Bone marrow (tissue), 2 donors: ENCODE data around the gene HACD3.
"Not testable (repeated sequence)": the region's sequence is repeated elsewhere in the genome, so short reads cannot be mapped to it uniquely, and the experiment has no call there.

Source experiments
- DNase-seq, 2 donors: peaks; one replicate each; lab custom pipeline; 2025; lab: John Stamatoyannopoulos, UW

HACD3 gene

DNA sequence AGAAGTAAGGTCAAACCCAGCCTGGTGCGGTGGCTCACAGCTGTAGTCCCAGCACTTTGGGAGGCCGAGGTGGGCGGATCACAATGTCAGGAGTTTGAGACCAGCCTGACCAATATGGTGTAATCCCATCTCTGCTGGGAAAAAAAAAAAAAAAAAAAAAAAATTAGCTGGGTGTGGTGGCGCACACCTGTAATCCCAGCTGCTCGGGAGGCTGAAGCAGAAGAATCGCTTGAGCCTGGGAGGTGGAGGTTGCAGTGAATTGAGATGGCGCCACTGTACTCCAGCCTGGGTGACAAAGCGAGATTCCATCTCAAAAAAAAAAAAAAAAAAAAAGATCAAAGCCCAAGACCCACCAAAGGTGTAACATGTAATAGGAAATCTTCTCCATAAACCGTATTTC lies 19.0 kb downstream of the HACD3 start:
- not testable (repeated sequence) for DNase-seq

DNA sequence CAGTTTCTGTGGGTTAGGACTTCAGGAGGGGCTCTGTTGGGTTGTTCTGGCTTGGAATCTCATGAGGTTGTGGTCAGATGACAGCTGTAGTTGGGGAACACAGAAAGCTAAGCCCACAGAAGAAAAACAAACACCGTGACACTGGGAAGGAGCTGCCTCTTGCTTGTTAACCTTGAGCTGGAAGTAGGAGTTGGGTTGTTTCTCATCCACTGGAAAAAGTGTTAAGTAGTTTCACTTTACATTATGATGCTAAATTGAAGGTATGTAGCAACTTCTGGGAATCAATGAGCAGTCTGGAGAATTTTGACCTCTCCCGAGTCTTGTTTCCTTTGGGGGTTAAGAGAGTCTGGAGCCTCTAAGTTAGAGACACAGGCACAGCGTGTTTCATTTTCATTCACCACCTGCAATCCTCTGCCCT lies 20.4 kb downstream of the HACD3 start:
- DNase-seq: no peak

DNA sequence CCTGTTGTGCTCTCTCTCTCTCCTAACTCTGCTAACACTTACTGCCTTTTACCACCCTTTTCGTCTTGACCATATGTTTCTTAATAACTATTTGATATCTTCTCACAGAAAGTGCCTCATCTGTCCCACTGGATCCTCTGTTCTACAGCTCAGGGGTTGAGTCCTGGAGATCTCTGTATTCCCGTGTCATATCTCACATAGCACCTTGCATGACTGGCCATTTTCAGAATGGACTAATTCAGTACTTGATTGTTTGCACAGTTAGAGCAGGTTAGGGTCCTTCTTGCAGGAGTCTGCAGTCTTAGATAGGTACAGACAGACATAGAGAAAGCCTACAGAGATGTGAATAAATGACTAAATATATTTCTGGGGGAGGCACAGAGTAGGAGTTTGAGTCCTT lies 20.9 kb downstream of the HACD3 start:
- no peak for DNase-seq

DNA sequence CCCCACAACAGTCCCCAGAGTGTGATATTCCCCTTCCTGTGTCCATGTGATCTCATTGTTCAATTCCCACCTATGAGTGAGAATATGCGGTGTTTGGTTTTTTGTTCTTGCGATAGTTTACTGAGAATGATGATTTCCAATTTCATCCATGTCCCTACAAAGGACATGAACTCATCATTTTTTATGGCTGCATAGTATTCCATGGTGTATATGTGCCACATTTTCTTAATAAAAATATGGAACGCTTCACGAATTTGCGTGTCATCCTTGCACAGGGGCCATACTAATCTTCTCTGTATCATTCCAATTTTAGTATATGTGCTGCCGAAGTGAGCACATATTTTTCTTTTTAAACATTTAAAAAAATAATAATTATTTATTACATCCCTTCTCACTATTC lies 22.6 kb downstream of the HACD3 start:
- DNase-seq: not testable (repeated sequence)

DNA sequence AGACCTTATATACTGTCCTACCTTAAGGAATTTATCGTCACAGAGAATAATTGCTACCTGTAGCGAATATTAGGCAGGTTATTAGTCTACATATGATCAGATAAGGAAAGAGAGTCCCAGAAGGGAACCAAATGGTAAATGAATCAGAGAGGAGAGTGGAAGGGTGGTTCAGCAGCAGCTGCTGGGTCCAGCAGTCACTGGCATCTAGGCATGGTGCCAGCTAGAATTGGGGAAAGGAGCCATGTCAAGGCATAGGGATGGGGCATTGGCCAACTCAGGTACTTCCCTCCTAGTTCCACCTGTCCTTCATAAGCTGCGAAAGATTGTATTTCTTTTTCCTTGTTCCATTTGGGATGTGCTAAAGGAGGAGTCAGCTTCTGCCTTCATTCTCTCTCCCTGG lies 23.4 kb downstream of the HACD3 start:
- DNase-seq: no peak

DNA sequence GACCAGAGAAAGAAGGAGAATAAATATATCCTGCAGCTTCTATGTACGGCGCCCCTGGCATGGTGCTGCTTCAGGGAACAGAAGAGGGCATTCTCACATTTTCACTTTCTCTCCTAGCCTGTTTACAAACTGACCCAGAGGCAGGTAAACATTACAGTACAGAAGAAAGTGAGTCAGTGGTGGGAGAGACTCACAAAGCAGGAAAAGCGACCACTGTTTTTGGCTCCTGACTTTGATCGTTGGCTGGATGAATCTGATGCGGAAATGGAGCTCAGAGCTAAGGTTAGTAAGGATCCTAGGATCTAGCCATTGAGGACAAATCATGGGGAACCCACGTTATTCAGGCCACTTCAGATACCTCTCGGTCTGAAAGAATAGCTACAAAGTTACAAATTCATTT lies 26.4 kb downstream of the HACD3 start:
- DNase-seq: no peak

DNA sequence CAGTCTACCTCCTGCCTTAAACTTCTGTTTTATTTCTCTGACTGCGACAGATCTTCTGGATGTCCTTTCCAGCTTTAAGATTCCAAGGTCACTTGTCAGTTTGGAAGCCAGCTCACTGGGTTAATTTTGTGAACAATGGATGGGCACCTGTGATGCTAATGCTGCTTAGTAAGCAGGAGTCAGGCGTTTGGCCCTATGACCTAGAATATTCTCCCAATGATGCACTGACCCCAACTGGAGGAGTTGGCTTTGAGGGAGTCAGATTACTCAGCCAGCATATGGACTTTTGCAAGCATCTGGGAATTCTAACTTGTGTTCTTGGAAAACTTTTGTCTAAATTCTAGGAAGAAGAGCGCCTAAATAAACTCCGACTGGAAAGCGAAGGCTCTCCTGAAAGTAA lies 28.1 kb downstream of the HACD3 start:
- DNase-seq: no peak

DNA sequence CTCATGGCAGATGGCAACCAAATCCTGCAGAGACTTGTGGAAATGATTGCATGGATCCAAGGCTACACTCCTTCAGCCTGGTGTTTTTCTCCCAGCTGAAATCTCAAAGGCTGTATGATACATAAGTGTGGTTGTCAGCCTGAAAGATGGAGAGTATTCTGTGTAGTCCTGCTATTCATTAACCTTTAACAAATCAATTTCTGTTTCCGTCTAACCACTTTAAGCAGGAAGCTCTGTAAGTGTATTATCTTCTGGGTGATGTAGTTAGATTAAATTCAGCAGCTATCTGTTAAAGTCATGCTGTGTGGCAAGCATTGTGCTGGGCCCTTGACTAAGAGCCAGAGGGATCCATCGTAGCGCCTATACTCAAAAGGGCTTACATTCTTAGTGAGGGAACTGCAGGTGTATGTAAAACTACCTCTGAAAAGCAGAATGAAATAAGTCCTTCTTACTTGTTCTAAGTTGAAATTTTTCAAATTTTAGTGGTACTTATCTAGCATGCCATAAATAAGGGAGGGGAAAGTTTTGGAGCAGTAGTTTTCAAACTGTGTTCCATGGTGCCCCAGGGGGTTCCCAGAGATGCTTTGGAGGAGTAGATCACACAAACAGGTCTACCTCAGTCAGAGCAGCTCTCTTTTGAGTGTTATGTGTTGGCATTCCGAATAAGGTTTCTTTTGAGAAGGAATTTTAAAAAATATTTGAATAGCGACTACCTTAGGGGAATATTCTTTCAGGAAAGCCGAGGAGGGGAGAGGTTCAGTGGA lies 28.9 kb downstream of the HACD3 start:
- no peak for DNase-seq

DNA sequence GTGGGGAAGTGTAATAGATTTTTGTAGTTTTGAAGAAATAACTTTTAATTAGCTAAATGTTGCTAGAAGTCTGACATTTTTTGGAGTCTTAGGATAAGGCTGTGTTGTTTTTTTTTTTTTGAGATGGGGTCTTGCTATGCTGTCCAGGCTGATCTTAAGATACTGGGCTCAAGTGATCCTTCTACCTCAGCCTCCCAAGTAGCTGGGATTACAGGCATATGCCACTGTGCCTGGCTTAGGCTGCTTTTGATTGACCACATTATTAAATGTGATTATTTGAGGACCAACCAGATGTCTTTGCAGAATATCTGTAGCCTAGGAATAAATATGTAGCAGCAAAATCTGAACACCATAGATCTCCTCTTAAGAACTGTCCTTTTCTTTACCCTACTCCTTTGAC lies 29.7 kb downstream of the HACD3 start:
- no peak for DNase-seq

DNA sequence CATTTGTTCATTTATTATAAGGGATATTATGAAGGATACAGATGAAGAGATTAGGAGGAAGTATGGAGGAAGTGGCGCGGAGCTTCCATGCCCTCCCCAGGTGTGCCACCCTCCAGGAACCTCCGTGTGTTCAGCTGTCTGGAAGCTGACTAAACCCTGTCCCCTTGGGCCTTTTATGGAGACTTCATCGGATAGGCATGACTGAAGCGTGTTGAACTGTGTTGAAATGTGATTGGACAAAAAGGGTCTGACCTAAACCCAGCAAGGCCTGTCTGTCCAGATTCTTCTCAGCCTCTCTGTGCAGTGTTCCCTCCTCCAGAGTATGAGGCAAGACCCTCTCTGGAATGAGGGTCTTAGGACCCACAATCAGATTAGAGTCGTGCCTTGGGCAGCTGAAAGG lies 31.7 kb downstream of the HACD3 start:
- DNase-seq: no peak

DNA sequence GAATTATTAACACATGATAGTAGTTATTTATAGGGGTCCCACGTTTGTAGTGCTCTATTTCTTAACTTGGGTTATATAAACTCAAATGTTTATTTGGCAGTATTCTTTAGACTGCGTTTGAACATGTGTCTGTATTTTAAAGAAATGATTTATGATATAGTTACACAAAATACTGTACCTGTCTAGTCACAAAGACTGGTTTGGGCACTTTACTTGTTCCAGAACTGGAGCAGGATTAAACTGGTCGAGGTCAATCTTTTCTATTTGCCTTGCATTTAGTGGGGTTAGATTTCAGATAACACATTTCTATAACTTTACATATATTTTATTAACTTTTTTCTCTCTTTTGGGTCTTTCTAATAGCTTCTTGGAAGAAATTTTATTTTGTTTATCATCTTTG lies 39.5 kb downstream of the HACD3 start:
- DNase-seq: no peak

DNA sequence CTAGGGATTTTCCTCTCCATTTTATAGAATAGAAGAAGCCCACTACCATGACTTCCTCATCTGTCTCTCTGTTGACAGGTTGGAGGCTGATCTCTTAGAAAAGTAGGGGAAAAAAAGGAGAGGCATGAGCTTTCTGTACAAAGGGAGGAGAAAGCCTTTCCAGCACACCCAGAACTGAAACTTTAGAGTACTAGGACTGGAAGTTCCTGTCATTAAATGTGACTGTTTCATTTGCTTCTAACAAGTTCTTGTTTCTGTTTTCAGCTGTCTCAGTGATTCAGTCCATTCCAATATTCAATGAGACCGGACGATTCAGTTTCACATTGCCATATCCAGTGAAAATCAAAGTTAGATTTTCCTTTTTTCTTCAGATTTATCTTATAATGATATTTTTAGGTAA lies 41.7 kb downstream of the HACD3 start:
- no peak for DNase-seq

DNA sequence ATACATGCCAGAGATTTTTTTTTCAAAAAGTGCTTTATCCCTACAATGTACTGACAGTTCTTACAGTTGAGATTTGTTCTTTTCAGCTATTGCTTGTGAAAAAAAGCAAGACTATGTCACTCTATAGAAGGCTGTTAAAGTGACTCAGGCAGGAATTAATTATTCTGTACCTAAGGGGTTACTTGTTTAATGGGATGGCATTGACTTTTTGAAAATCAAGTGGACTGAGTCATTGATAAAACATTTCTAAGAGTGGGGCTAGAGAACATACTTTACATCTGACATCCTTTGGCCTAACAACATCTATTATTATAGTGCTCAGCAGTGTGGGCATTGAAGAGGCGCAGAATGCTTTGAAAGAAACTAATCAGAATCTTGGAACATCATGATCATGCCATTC lies 46.4 kb downstream of the HACD3 start:
- no peak for DNase-seq

DNA sequence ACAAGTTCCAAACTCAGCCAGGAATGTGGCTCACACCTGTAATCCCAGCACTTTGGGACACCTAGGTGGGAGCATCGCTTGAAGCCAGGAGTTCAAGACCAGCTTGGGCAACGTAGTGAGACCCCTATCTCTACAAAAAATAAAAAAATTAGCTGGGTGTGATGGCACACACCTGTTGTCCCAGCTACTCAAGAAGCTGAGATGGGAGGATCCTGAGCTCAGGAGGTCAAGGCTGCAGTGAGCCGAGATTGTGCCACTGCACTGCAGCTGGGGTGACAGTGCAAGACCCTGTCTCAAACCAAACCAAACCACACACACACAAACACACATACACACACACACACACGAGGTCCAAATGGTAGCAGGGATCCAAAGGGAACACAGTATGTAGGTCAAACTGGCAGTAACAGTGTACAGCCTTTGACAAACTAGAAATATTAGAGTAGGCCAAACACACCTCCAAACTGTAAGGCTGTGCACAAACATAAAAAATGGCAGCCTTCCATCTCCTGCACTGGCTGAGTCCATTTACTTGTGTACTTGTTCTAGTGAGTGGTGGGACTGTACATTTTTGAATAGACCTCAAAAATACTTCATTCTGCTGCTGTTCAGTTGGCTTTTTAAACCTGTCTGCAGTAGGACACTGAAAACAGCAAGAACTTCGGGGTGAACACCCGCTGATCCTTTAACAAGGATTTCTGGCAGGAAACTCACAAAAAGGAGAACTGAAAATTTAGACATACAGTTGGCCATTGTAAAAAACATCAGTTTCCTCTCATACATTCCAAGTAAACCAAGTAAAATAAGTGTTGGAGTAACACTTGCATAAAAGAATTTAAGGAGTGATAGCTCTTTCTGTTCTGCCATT lies 47.1 kb downstream of the HACD3 start:
- DNase-seq: no peak

DNA sequence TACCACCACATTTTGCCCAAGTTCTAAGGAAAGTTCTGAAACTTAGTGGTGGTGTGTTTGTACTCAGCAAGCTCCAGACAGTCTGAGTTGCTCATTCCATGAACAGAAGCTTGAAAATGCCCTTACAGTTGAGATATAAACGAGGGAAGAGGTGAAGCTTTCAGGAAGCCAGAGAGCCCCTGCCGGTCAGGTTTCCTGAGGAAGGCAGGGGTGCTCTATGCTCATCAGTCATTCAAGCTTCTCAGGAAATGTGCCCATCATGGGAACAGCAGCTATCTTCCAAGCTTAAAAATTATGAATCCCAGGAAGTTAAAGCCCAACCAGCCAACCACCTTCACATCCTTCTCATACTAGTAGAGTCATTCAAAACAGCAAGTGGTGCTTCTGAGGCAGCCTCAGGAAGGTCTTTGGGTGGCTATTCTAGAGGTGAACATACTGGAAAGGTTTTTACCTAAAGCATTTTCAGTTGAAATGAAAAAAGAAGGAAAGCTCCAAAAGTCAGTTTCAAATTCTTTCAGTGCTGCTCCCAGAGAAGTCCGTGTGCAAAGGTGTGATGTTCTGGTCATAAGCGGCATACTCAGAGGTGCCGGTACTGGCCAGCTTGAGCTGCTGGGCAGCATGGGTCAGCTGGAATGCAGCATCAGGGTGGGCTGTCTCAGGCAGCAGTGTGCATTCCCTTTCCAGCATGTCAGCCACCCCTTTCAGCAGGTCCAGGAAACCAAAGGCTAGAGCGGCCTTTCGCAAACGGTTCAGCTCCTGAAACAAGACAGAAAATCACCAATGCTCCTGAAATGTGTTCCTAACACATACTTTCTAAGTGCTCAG lies 48.9 kb downstream of the HACD3 start:
- DNase-seq: no peak

DNA sequence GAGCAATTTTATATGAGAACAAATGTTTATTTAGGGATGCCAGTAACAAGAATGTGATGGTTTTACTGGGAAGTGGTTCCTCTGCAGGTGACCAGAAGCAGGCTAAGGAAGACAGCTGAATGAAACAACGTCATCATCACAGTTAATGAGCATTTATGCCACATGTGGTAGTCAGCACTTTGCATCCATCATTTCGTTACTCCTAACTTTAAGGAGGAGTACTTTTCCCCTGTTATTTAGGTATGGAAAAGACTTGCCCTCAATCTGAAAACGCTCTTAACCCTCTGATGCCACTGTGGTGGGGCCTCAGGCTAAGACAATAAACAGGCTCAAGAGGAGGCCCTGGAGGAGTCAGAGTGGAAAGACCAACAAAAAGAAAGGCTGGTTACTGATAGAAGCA lies 49.5 kb downstream of the HACD3 start:
- no peak for DNase-seq

DNA sequence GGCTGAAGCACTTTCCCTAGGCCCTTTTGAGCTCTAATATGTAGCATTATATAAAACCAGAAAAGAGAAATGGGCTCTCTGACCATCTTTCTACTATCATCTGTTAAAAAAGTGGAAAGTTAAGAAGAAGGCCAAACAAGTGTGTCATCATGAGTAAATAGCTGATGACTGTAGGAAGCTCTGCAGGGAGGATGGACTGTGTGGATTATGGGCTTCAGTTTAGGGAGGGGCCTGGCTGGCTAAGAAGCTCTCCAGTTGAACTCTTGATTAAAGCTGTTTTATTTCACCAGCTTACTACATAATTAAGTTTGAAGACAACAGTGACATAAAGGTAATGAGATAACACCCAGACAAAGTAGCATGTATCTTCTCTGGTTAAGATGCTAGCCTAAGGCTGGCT lies 50.0 kb downstream of the HACD3 start:
- no peak for DNase-seq

DNA sequence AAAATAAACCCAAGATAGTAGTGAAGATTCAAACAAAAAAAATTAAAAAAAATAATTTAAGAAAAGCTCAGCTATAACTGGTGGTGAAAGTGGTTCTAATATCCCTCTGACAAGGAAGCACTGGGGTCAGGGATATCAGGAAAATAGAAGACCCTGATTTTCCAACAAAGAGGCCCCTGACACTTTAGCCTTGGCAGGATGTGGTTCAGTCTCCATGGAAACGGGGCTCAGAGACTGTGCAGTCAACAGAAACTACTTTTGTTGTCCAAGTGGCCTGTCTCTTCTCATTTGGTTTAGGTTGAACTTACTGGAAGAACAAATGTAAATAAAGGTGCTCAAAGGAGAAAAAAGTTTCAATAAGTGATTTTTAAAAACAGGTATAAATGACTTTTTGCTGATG lies 53.4 kb downstream of the HACD3 start:
- DNase-seq: peak in 1 of 2 donors; percentile 33

DNA sequence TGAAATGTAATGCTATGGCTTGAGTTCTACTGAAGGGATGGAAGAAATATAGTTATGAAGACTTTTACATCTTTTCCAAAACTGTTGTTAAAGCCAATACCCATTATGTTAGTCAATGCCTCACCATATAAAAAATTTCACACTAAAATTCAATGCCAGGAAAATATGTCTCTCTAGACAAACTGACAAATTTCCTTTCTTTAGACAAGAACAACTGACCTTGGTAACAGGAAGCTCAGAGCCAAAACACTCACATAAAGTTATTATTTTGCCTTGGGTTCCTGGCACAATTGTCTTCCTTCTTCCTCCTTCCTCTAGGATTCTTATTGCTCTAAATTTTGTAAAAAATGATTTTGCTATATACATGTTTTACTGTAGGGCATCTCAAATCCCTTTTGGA lies 54.0 kb downstream of the HACD3 start:
- no peak for DNase-seq

DNA sequence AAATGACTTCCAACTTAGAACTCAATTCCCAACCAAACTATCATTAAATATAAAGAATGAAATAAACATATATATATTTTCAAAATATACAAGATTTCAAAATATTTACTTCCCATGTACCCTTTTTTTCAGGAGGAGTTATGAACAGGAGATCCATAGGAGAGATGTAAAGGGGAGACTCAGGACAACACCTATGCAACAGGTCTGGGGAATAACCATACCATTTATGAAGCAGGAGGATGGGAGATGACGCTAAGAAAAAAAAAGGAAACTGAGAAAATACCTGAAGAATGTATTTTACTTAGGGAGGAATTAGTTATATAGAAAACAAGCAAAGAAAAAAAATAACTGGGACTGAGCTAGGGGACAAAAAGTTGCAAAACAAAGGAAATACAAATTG lies 56.8 kb downstream of the HACD3 start:
- no peak for DNase-seq

DNA sequence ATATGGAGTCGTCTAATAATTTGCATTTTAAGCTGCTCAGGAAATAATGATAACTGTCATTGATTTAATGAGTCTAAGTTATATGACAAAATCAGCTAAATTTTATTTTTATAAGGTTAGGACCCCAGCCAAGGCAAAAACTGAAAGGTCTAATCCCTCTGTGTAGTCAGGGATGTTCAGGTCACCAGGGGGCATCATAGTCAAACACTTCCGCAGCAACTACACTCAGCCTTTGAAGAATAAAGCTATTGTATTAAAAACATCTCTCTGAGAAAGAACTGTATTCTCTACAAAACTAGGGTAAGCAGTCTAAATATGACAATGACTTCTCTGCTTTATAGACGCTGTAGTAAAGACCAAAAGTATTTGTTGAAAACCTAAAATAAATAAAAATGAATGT lies 65.7 kb downstream of the HACD3 start:
- DNase-seq: peak in 1 of 2 donors; percentile 2

DNA sequence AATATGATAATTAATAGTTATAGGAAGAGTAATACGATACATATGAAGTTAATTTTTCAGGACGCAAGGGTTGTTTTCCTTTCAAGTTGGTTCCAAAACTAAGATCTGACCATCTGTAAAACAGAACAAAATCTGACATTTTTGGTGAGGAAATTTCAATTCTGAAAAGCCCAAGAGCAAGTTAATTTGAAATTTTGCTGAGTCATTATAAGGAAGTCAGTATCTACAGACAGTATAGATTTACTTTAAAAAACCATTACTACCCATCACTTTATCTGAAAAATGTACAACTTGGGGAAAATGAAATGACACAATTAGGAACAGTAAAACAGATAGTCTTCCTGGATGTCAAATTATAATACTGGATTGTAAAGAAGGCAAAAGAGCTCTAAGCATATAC lies 68.2 kb downstream of the HACD3 start:
- DNase-seq: no peak

DNA sequence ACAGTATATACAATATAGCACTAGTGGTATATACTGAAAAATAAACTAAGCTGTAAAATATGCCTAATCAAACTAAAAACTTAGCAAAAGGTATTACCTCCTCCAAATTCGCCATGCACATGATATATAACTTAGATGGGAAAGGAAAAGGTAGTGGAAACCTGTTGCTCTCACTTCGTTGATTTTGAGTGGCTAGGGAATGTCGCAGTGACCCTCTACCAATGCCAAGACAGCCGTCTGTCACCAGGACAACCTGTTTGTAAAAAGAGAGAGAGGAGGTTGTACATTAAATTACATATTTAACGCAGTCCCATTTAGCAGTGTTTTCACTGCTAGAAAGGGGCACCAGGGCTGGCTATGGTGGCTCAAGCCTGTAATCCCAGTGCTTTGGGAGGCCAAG lies 69.4 kb downstream of the HACD3 start:
- DNase-seq: no peak
